ENCODE measurements around the gene LSG1.

LSG1 gene

DNA sequence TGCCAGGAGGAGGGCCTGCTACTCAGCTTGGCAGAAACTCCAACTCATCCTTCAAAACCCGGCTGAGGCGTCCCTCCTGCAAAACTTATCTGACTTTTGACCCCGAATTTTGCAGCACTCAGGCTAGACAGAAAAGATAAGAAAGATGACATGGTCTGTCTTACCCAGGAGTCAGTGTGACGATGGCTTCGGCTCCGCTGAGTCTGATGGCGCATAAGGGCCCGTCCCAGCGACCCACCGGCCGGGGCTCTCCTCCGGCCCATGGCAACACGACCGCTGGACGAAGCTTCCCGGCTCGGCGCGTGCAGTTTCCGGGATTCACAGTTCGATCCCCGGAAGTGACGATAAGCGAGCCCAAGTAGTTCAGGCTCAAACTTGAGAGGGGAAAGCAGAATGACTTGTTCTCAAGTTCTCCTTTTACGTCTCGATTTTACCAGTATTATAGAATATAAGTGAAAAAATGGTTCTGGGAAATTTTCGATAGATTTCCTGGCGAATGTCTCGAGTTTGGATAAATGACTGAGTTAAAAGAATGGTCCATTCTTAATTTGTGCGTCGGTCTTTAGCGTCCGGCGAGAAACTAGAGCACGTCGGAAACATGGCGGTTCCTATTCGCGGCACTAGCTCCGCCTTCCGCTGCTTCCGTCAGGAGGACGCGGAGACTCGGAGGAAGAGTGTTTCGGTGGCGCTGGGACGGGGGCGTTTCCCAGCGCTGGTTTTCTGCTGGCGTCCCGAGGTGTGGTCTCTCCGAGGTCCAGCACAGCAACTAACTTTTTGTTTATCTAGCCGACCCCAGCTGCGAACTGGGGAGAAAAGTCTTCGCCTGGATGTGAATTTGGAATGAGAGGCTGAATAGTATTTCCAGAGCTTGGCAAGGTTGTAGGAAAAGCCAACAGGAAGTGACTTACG lies at the start of gene LSG1:
Gene LSG1, minus strand, starts transcription at position 292 of the 909 bp plus-strand sequence. Its CDS starts 29 bp downstream, at position 263.
- DNase-seq (ENCODE audit: extremely low spot score), result peak; percentile 88
- TF ChIP-seq, protein P1, sequence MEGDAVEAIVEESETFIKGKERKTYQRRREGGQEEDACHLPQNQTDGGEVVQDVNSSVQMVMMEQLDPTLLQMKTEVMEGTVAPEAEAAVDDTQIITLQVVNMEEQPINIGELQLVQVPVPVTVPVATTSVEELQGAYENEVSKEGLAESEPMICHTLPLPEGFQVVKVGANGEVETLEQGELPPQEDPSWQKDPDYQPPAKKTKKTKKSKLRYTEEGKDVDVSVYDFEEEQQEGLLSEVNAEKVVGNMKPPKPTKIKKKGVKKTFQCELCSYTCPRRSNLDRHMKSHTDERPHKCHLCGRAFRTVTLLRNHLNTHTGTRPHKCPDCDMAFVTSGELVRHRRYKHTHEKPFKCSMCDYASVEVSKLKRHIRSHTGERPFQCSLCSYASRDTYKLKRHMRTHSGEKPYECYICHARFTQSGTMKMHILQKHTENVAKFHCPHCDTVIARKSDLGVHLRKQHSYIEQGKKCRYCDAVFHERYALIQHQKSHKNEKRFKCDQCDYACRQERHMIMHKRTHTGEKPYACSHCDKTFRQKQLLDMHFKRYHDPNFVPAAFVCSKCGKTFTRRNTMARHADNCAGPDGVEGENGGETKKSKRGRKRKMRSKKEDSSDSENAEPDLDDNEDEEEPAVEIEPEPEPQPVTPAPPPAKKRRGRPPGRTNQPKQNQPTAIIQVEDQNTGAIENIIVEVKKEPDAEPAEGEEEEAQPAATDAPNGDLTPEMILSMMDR (IDR thresholded peaks at IDR 0.05; ENCODE audit: control extremely low read depth, extremely low read depth, low read depth, missing control alignments), result no peak
- ChIA-PET POLR2A (interaction anchor here (0.7 to 1.8 kb wide), 4 partner anchors 10 to 871 kb away, joined by 3 to 22 read pairs (median 4); partner anchors contain the start of genes FAM43A and PPP1R2), CTCF (interaction anchor here (0.7 to 8.5 kb wide), 29 partner anchors 11 to 881 kb away, joined by 3 to 107 read pairs (median 5); partner anchors contain the start of genes FAM43A, TMEM44 and XXYLT1)

DNA sequence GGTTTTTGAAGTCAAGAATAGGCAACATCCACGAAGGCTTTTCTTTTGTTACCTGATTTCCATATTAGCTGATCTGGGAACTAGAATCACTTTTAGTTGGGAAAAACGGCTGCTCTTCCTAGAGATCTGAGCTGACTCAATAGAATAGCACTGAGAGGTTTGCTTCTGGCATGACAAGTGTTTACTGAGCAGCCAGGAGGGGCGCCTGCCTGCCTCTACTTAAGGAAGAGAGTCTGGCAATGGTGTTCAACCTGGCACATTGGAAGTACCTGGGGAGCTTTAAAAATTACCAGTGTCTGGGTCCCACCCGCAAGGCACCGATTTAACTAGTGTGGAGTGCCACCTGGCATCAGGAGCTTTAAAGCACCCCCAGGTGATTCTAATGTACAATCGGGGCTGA lies 48.1 kb upstream of the LSG1 start:
- ChIA-PET POLR2A (no interaction called here), CTCF (interaction anchor here (1.4 kb wide), 1 partner anchor 8 kb away, joined by 5 read pairs; no protein-coding TSS in a partner anchor)
- TF ChIP-seq, protein P1 (IDR thresholded peaks at IDR 0.05; ENCODE audit: control extremely low read depth, extremely low read depth, low read depth, missing control alignments), result no peak
- no peak for DNase-seq (ENCODE audit: extremely low spot score)

DNA sequence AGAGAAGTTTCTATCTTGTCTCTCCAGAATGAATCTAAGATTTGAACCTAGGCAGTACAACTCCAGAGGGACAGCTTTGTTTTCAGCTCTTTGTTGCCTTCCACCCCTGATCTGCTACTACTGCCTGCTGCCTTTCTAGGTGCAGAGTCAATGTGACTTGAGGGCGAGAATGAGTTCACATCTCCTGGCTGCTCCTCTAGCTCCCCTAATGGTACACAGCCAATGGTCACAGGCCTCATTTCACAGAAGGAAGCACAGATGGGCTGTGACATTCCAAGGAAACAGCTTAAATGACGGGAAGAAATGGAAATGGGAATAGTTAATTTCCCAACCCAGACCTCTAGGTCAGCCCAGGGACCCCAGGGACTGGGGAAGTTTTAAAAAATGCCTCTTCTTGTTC lies 46.1 kb upstream of the LSG1 start:
- TF ChIP-seq, protein P1 (IDR thresholded peaks at IDR 0.05; ENCODE audit: control extremely low read depth, extremely low read depth, low read depth, missing control alignments), result no peak
- ChIA-PET POLR2A (no interaction called here), CTCF (interaction anchor here (1.2 to 1.7 kb wide), 2 partner anchors 10 to 389 kb away, joined by 3 to 4 read pairs; no protein-coding TSS in a partner anchor)
- no peak for DNase-seq (ENCODE audit: extremely low spot score)

DNA sequence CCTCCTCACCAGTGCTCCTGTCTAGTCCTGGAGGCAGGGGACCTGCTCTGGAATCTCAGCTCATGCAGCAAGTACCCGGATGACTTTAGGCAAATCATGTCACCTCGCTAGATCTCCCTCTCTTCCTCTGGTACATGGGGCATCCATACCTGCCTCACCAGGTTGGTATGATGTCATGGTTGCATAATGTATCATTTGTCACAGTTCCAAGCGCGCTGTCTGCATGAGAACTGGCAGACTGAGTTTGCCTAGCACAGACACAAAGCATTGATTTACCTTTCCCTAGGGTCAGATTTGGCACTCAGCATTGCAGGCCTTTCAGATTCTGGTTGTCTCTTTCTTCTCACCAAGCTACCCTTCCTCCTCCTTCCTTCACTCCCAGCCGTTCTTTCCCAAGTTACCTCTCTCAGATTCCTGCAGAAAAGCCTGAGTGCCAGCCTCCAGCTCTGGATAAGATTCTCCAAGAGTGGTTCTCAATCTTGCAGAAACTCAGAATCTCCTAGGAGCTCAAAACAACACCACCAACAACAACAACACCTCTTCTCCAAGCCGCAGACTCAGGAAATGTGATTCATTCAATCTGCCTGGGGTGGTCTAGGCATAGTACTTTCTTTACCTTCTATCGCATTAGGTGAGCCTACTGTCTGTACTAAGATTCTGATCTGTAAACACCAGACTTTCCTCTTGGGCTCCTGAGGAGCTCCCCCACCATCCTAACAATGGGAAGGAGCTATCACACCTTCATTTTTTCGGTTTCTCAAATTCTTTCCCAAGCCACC lies 43.2 kb upstream of the LSG1 start:
- ChIA-PET CTCF (no interaction called here), POLR2A (no interaction called here)
- TF ChIP-seq, protein P1 (IDR thresholded peaks at IDR 0.05; ENCODE audit: control extremely low read depth, extremely low read depth, low read depth, missing control alignments), result no peak
- DNase-seq (ENCODE audit: extremely low spot score), result no peak

DNA sequence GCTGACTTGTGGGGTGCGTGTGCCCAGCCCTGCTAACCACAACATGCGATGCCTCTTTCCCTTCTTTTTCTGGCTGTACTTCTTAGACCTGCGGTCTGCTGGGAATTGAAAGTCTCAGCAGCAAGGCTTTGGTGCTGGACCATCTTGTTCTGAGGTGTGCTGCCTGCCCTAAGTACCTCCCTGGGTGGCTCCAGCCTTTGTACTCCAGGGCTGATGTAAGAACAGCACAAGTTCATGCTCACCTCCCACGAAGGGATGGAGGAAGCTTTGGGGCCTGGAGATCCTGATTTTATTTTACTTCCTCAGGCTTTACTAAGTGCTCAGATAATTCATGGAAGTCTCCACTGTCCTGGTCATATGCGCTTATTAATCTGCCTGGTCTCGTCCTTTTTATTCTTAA lies 42.6 kb upstream of the LSG1 start:
- DNase-seq (ENCODE audit: extremely low spot score), result no peak
- ChIA-PET POLR2A (no interaction called here), CTCF (no interaction called here)
- TF ChIP-seq, protein P1 (IDR thresholded peaks at IDR 0.05; ENCODE audit: control extremely low read depth, extremely low read depth, low read depth, missing control alignments), result no peak

DNA sequence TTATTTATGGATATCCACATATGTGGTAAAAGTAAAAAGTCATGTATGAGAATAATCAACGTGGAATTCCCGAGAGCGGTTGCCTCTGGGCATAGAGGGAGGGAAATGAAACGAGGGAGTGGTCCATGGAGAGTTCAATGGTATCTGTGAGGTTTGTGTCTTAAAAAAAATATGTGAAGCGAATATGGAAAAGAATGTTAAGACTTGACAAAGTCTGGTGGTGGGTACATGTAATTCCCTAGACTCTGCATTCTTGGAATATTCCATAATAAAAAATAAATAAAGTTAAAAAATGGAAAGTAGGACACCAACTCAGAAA lies 42.1 kb upstream of the LSG1 start:
- DNase-seq (ENCODE audit: extremely low spot score), result no peak
- POLR2A ChIA-PET, result no interaction called here
- TF ChIP-seq, protein P1 (IDR thresholded peaks at IDR 0.05; ENCODE audit: control extremely low read depth, extremely low read depth, low read depth, missing control alignments), result no peak
- CTCF ChIA-PET, result no interaction called here

All from GM10248 (cell line).